HG03469 (cell line): ENCODE measurements around the gene GEN1.
"Not testable (repeated sequence)": the region's sequence is repeated elsewhere in the genome, so short reads cannot be mapped to it uniquely, and the experiment has no call there.

ENCODE experiments used
- ATAC-seq: cut with Tn5 transposase; IDR thresholded peaks from one replicate; pipeline ENCODE4 v1.9.1; 2021; ENCODE audit warnings: mild to moderate bottlenecking, moderate library complexity, moderate number of reproducible peaks; ENCODE audit not compliant: unreplicated experiment

GEN1 gene

GRCh38 chr2:17821535-17822444 is 67.9 kb downstream of the GEN1 start:
- ATAC-seq, result no peak

GRCh38 chr2:17822445-17823117 is 68.6 kb downstream of the GEN1 start:
- peak; percentile 47 for ATAC-seq

- not testable (repeated sequence) for ATAC-seq
These were observed 69.7 kb downstream of the GEN1 start for GRCh38 chr2:17823646-17824045.

GRCh38 chr2:17827316-17827715 is 73.4 kb downstream of the GEN1 start:
- no peak for ATAC-seq

- ATAC-seq, result no peak
These were observed 73.8 kb downstream of the GEN1 start for GRCh38 chr2:17827785-17828184.

- ATAC-seq, result peak; percentile 62
These were observed 76.4 kb downstream of the GEN1 start for GRCh38 chr2:17830053-17831034.

GRCh38 chr2:17835516-17835915 is 81.6 kb downstream of the GEN1 start:
- no peak for ATAC-seq
